WTC11 (cell line): ENCODE results near the gene TPCN2. TPM values are rescaled to one million over a fixed set of nuclear protein-coding genes. Genes with fewer than 3 reads are reported as not detected.

Experiments used
- ATAC-seq: fragments of 200-7000 bp; cut with Tn5 transposase; 2 replicates; pipeline ENCODE4 v1.10.0; 2021; ENCODE audit warnings: mild to moderate bottlenecking, moderate library complexity
- CTCF ChIA-PET: fragments of 300-600 bp; sonication (Branson Sonifier 250); formaldehyde crosslinking; loops from one replicate; lab custom pipeline; 2021; ENCODE audit warnings: antibody characterized with exemption; lab: Charles Lee
- POLR2A ChIA-PET: fragments of 350-600 bp; sonication (Branson Sonifier 250); formaldehyde crosslinking; loops from one replicate; lab custom pipeline; 2021; ENCODE audit warnings: antibody characterized with exemption; lab: Charles Lee
- DNase-seq: peaks from one replicate; pipeline ENCODE4 v3.0.0; 2021; ENCODE audit warnings: low spot score
- H3K27ac Mint-ChIP-seq: 2 replicates; pipeline ENCODE4 v1.8.0; 2021; ENCODE audit warnings: mixed read lengths
- H3K27me3 Mint-ChIP-seq: 2 replicates; pipeline ENCODE4 v1.8.0; 2021; ENCODE audit warnings: low read depth, mild to moderate bottlenecking, moderate library complexity, mixed read lengths
- H3K36me3 Mint-ChIP-seq: 2 replicates; pipeline ENCODE4 v1.8.0; 2021; ENCODE audit warnings: mixed read lengths
- H3K4me1 Mint-ChIP-seq: 2 replicates; pipeline ENCODE4 v1.8.0; 2022; ENCODE audit warnings: mixed read lengths
- H3K4me3 Mint-ChIP-seq: 2 replicates; pipeline ENCODE4 v1.8.0; 2021; ENCODE audit warnings: mild to moderate bottlenecking, moderate library complexity, mixed read lengths
- H3K9me3 Mint-ChIP-seq: 2 replicates; pipeline ENCODE4 v1.8.0; 2021; ENCODE audit warnings: mixed read lengths
- AFF4 ChIP-seq: sonication (generic); formaldehyde crosslinking; IDR thresholded peaks from 2 replicates; pipeline ENCODE4 v1.8.1; 2023; ENCODE audit warnings: mild to moderate bottlenecking, missing genetic modification reagents, borderline replicate concordance
- ARID4B ChIP-seq: sonication (generic); formaldehyde crosslinking; IDR thresholded peaks from 2 replicates; pipeline ENCODE4 v1.8.0; 2023; ENCODE audit warnings: missing genetic modification reagents, mild to moderate bottlenecking, borderline replicate concordance
- ATF3 ChIP-seq: sonication (generic); formaldehyde crosslinking; conservative IDR thresholded peaks from 2 replicates; pipeline ENCODE4 v1.8.1; 2022; ENCODE audit warnings: mild to moderate bottlenecking, missing genetic modification reagents
- CBFB ChIP-seq: sonication (generic); formaldehyde crosslinking; IDR thresholded peaks from 2 replicates; pipeline ENCODE4 v1.8.1; 2022; ENCODE audit warnings: mild to moderate bottlenecking, low read depth, missing genetic modification reagents
- CREB1 ChIP-seq: sonication (generic); formaldehyde crosslinking; IDR thresholded peaks from 2 replicates; pipeline ENCODE4 v1.8.0; 2023; ENCODE audit warnings: mild to moderate bottlenecking, missing genetic modification reagents
- ELF4 ChIP-seq: sonication (generic); formaldehyde crosslinking; IDR thresholded peaks from 2 replicates; pipeline ENCODE4 v1.8.1; 2022; ENCODE audit warnings: low read depth, mild to moderate bottlenecking, moderate library complexity, missing genetic modification reagents
- FOXP1 ChIP-seq: sonication (generic); formaldehyde crosslinking; IDR thresholded peaks from 2 replicates; pipeline ENCODE4 v1.8.0; 2022; ENCODE audit warnings: missing genetic modification reagents, mild to moderate bottlenecking, moderate library complexity, borderline replicate concordance
- GTF2I ChIP-seq: fragments of 250-450 bp; sonication (Bioruptor Pico); conservative IDR thresholded peaks from 2 replicates; pipeline ENCODE4 v1.4.0; 2021; ENCODE audit warnings: mild to moderate bottlenecking
- IRF1 ChIP-seq: sonication (generic); formaldehyde crosslinking; IDR thresholded peaks from 2 replicates; pipeline ENCODE4 v1.8.0; 2023; ENCODE audit warnings: missing genetic modification reagents
- MXD4 ChIP-seq: fragments of 250-450 bp; sonication (Bioruptor Pico); IDR thresholded peaks from 2 replicates; pipeline ENCODE4 v1.8.0; 2021; ENCODE audit warnings: mild to moderate bottlenecking, moderate library complexity, borderline replicate concordance
- NFE2L1 ChIP-seq: sonication (generic); formaldehyde crosslinking; IDR thresholded peaks from 2 replicates; pipeline ENCODE4 v1.8.1; 2023; ENCODE audit warnings: missing genetic modification reagents
- NR2C2 ChIP-seq: sonication (generic); formaldehyde crosslinking; IDR thresholded peaks from 2 replicates; pipeline ENCODE4 v1.8.0; 2022; ENCODE audit warnings: mild to moderate bottlenecking, missing genetic modification reagents
- PREB ChIP-seq: sonication (generic); formaldehyde crosslinking; IDR thresholded peaks from 2 replicates; pipeline ENCODE4 v1.8.1; 2022; ENCODE audit warnings: mild to moderate bottlenecking, missing genetic modification reagents, moderate library complexity, borderline replicate concordance
- SOX15 ChIP-seq: fragments of 250-450 bp; sonication (Bioruptor Pico); IDR thresholded peaks from 2 replicates; pipeline ENCODE4 v1.9.0; 2021; ENCODE audit warnings: mild to moderate bottlenecking
- TCF7 ChIP-seq: sonication (generic); formaldehyde crosslinking; IDR thresholded peaks from 2 replicates; pipeline ENCODE4 v1.8.0; 2022; ENCODE audit warnings: mild to moderate bottlenecking, low read depth, missing genetic modification reagents, moderate library complexity
- TEAD4 ChIP-seq: sonication (generic); formaldehyde crosslinking; IDR thresholded peaks from 2 replicates; pipeline ENCODE4 v1.8.0; 2022; ENCODE audit warnings: mild to moderate bottlenecking, missing genetic modification reagents
- ZMAT4 ChIP-seq: fragments of 250-450 bp; sonication (Bioruptor Pico); IDR thresholded peaks from 2 replicates; pipeline ENCODE4 v1.9.0; 2021; ENCODE audit warnings: mild to moderate bottlenecking
- ZNF317 ChIP-seq: sonication (generic); formaldehyde crosslinking; IDR thresholded peaks from 2 replicates; pipeline ENCODE4 v1.8.1; 2023; ENCODE audit warnings: low read depth, mild to moderate bottlenecking, moderate library complexity, missing genetic modification reagents, borderline replicate concordance
- ZNF396 ChIP-seq: fragments of 250-450 bp; sonication (Bioruptor Pico); IDR thresholded peaks from 2 replicates; pipeline ENCODE4 v1.8.0; 2021; ENCODE audit warnings: mild to moderate bottlenecking, moderate library complexity, borderline replicate concordance
- total RNA-seq: library from RNA; stranded (reverse); gene quantifications from 3 replicates; pipeline ENCODE4 v1.2.3, GENCODE V29; 2021

Gene TPCN2
- total RNA-seq, 1 experiment from 2014 or later = 24.6 TPM

- Mint-ChIP-seq H3K4me1 (peaks cover 29% of the 10 kb centered on the region), H3K4me3 (no peak overlapping the region), H3K9me3 (peaks cover 12% of the 10 kb centered on the region), H3K27ac (no peak overlapping the region), H3K36me3 (no peaks in the 10 kb centered on the region), H3K27me3 (peaks cover 5% of the 10 kb centered on the region)
- no peak for DNase-seq
- TF ChIP-seq FOXP1 (no peak), ATF3 (CRISPR knock-in tag) (no peak), ZNF396 (CRISPR knock-in tag) (no peak), CBFB (CRISPR knock-in tag) (no peak), MXD4 (CRISPR knock-in tag) (no peak), TCF7 (no peak), TEAD4 (CRISPR knock-in tag) (no peak), CREB1 (no peak), AFF4 (CRISPR knock-in tag) (no peak), ZNF317 (CRISPR knock-in tag) (no peak), NFE2L1 (CRISPR knock-in tag) (no peak), ARID4B (CRISPR knock-in tag) (no peak), GTF2I (no peak), IRF1 (no peak), ZMAT4 (CRISPR knock-in tag) (no peak), PREB (CRISPR knock-in tag) (no peak), SOX15 (CRISPR knock-in tag) (no peak), NR2C2 (no peak), ELF4 (CRISPR knock-in tag) (no peak)
- CTCF ChIA-PET = interaction anchor here (0.6 to 6.6 kb wide), 5 partner anchors 21 to 73 kb away, joined by 3 to 50 read pairs (median 3); no protein-coding TSS in a partner anchor
- POLR2A ChIA-PET = interaction anchor here (1.5 kb wide), 1 partner anchor 12 kb away, joined by 4 read pairs; no protein-coding TSS in a partner anchor
- no peak for ATAC-seq
Measured at GRCh38 chr11:69014898-69015549, 33.7 kb upstream of the TPCN2 start.
